NCI-H1048 (cell line): ENCODE results near the gene TRAPPC6A.

Source experiments
- DNase-seq: peaks from one replicate; lab custom pipeline; 2025; lab: John Stamatoyannopoulos, UW

The TRAPPC6A gene

GRCh38 chr19:45147835-45148676 lies 30.0 kb downstream of the TRAPPC6A start:
- DNase-seq, result no peak

DNA sequence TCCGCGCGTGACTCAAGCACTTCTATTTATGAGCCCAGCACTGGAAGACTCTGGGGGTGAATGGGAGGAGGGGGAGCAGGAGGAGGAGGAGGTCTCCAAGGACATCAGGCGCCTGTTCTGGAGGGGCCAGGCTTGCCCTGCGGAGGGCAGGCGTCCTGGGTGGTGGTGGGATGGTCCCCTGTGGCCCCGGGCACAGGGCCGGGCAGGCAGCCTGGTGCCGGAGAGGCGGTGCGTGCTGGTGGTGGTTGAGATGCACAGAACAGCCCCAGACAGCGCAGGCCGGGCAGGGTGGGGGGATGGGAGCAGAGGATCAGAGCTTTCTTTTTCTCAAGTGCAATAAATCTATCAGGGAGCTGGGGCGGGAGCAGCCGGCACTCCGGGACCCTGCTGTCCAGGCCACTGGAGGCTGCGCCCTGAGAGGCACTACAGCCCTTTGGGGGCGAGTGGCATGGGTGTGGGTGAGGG lies 31.3 kb downstream of the TRAPPC6A start:
- no peak for DNase-seq

GRCh38 chr19:45146251-45146650 lies 31.8 kb downstream of the TRAPPC6A start:
- no peak for DNase-seq

DNA sequence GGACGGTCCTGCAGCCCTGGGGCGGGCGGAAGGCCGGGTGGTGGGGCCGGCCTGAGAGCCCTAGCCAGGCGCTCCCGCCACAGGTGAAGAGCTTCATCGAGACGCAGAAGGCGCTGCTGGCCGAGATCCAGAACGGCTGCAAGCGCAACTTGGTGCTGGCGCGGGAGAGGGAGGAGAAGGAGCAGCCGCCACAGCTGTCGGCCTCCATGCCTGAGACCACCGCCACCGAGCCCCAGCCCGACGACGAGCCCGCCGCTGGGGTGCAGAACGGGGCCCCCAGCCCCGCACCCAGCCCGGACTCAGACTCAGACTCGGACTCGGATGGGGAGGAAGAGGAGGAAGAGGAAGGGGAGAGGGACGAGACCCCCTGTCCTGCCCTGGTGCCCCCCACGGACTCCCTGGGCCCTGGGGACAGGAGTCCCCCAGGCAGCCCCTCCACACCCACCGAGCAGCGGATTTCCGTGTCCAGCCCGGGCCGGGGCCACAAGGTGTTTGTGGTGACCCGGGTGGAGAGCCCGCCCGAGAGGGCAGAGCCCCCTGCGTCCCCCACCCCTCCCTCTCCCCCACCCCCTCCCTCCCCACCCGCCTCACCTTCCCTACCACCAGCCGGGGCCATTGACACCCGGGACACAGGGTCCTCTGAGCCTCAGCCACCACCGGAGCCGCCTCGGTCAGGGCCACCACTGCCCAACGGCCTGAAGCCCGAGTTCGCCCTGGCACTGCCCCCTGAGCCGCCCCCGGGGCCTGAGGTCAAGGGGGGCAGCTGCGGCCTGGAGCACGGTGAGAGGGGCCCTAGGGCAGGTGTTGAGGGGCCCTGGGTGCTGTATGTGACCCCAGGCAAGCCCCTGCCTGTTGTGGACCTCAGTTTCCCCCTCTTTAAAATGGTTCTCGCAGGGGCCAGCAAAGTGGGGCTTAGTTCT lies 32.5 kb downstream of the TRAPPC6A start:
- DNase-seq, result no peak

GRCh38 chr19:45144431-45145269 lies 33.4 kb downstream of the TRAPPC6A start:
- no peak for DNase-seq

DNA sequence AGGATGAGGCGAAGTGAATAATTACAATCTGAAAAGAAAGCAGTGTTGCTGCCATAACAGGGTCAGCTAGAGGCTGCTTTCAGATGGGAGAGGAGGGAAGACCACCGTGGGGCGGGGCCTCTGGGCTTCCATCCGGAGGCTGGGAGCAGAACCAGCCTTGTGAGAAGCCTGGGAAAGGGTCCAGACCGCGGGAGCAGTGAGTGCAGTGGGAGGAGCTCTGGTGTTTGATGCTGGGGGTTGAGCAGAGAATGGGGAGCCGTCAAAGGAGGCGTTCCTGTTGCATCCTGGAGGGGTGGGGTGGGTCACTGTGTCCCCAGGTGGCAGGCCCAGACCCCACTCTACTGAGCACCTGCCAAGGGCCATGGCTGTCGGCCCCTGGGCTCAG lies 35.3 kb downstream of the TRAPPC6A start:
- no peak for DNase-seq

GRCh38 chr19:45142016-45142725 lies 35.9 kb downstream of the TRAPPC6A start:
- DNase-seq, result no peak

GRCh38 chr19:45141203-45141900 lies 36.7 kb downstream of the TRAPPC6A start:
- DNase-seq, result no peak

DNA sequence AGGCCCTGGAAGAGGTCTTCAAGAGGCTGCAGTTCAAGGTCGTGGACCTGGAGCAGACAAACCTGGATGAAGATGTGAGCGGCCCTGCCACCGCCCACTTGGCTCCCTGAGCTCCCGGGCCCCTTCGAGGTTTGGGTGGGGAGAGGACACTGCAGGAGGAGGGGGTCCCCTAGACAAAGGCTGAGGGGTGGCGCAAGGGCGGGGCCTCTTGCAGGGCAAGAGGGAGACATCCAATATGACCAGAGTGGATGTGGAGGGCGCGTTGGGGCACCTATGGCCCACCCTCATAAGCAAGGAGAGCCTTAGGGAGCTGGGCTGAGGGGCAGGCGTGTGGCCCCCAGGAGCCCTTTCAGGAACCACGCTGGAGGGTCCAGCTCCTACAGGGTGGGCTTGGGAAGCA lies 37.5 kb downstream of the TRAPPC6A start:
- no peak for DNase-seq

- no peak for DNase-seq
Observed at GRCh38 chr19:45140144-45140503, 37.9 kb downstream of the TRAPPC6A start.

- no peak for DNase-seq
Observed at GRCh38 chr19:45139286-45140143, 38.5 kb downstream of the TRAPPC6A start.

GRCh38 chr19:45138303-45138751 lies 39.7 kb downstream of the TRAPPC6A start:
- DNase-seq, result no peak

DNA sequence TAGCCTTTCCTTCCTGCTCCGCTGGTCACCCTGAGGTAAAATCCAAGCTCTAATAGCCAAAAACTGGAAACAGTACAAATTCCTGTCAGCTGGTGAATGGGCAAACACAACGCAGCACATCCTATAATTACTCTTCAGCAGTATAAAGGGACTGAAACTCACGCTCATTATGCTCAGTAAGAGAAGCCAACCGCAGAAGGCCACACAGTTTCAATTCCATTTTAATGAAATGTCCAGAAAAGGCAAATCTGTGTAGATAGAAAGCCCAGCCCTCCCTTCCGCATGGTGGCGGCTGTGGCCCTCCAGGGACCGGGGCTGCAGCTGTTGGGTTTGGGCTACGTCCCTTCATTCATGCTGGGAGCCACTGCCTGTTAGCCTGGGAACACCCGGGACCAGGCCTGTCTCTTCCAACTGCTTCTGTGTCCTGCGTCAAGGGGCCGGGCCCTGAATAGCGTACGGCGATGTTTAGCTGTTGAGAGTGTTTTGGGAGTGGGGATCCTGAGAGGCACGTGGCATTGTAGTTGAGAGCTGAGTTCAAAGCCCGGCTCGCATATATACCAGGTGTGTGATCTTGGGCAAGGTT lies 40.8 kb downstream of the TRAPPC6A start:
- DNase-seq, result no peak

DNA sequence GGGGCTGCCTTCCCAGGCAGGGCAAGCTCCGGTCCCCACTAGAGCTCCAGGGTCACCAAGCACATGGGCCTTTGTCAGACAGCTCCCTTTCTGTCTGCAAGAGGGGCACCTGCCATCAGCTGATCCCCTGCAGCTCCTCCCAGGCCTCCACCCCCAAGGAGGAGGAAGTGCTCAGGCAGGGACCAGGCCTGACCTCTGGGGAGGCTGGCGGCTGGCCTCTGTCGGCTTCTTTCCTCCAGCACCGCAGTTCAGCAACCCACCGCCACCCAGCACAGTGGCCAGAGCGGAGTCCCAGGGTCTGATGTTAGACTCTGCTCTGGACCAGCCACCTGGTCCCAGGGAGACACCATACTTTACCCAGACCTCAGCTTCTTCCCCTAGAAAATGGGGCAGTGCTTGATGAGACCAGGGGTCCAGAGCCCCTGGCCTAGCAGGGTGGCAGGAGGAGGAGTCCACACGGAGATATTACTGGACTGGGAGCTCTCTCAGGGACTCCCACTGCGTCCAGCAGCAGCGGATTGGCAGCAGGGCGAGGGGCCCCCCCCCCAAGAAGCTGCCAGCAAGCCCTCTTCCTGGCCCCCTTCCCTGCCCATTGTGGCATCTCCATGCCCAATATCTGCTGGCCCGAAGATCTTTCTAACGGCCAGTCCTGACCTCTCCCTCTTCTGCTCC lies 41.4 kb downstream of the TRAPPC6A start:
- DNase-seq, result no peak

DNA sequence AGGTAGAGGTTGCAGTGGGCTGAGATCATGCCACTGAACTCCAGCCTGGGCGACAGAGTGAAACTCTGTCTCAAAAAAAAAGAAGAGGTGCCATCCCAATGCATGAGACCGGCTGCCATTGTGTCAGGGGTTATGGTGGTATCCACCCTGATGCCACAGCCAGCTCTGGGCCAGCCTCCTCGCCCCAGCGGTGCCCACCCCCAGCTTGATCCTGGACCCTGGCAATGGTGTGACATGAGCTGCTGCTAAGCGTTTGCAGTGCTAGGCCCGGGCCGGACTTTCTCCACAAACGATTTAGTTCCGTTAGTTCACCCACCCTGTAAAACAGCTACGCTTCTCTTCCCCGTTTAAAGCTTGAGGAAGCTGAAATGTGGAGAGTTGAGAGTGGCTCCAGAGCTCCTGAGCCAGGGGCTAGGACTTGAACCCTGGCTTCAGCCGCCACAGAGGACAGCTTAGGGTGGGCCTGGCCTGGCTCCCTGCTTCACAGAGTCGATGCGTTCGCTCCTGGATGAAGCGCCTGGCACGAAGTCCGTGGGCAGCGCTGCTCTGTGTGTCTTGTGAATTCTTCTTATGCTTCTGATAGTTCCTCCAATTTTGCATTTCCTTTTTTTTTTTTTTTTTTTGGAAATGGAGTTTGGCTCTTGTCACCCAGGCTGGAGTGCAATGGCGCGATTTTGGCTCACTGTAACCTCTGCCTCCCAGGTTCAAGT lies 42.7 kb downstream of the TRAPPC6A start:
- DNase-seq, result no peak

DNA sequence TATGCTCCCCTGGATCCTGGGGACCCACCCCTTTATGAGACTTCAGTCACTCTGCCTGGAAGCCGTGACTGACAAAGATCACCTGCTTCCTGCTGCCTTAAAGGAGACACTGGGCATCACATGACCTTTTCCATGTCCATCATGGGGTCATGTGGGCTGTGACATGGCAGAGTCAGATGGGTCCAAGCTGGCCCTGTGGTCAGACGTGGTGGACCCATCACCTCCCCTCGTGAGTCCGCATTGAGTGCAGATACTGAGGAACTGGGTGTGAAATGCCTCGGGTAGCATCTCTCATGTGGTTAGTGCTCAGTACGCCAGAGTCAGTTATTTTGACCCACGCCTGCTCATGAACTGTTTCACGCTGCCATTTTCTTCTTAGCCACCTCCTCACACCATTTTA lies 44.4 kb downstream of the TRAPPC6A start:
- no peak for DNase-seq

- DNase-seq, result no peak
Observed at GRCh38 chr19:45130888-45131615, 47.0 kb downstream of the TRAPPC6A start.
